Iris pigment epithelial cell (primary cell): ENCODE results near the gene MEOX1.

Experiments
- DNase-seq: peaks from one replicate; pipeline ENCODE4 v3.0.0-alpha.2; 2011; ENCODE audit warnings: low read depth

Gene MEOX1

GRCh38 chr17:43679911-43680310 is 18.2 kb upstream of the MEOX1 start:
- no peak for DNase-seq

- no peak for DNase-seq
Observed at GRCh38 chr17:43679401-43679800, 17.7 kb upstream of the MEOX1 start.

- no peak for DNase-seq
Observed at GRCh38 chr17:43676471-43676870, 14.7 kb upstream of the MEOX1 start.

GRCh38 chr17:43674394-43674793 is 12.7 kb upstream of the MEOX1 start:
- no peak for DNase-seq

GRCh38 chr17:43673516-43674323 is 12.0 kb upstream of the MEOX1 start:
- peak; percentile 49 for DNase-seq

- DNase-seq, result no peak
Observed at GRCh38 chr17:43671755-43672519, 10.2 kb upstream of the MEOX1 start.

GRCh38 chr17:43671031-43671692 is 9.4 kb upstream of the MEOX1 start:
- DNase-seq, result no peak

GRCh38 chr17:43670645-43671030 is 8.9 kb upstream of the MEOX1 start:
- no peak for DNase-seq

- DNase-seq, result peak; percentile 40
Observed at GRCh38 chr17:43669971-43670644, 8.4 kb upstream of the MEOX1 start.

- DNase-seq, result peak; percentile 58
Observed at GRCh38 chr17:43667947-43668348, 6.2 kb upstream of the MEOX1 start.

- DNase-seq, result no peak
Observed at GRCh38 chr17:43667506-43667905, 5.8 kb upstream of the MEOX1 start.

- DNase-seq, result no peak
Observed at GRCh38 chr17:43665937-43666236, 4.2 kb upstream of the MEOX1 start.

- no peak for DNase-seq
Observed at GRCh38 chr17:43665084-43665936, 3.6 kb upstream of the MEOX1 start.

- DNase-seq, result no peak
Observed at GRCh38 chr17:43664096-43664495, 2.4 kb upstream of the MEOX1 start.

GRCh38 chr17:43663383-43663782 is 1.7 kb upstream of the MEOX1 start:
- DNase-seq, result no peak

GRCh38 chr17:43662413-43663141 is 855 bp upstream of the MEOX1 start:
- no peak for DNase-seq

- DNase-seq, result no peak
Observed at GRCh38 chr17:43660816-43661493, 767 bp downstream of the MEOX1 start.

- no peak for DNase-seq
Observed at GRCh38 chr17:43659823-43660617, 1.7 kb downstream of the MEOX1 start.

GRCh38 chr17:43658900-43659299 is 2.8 kb downstream of the MEOX1 start:
- no peak for DNase-seq
